HG02938 (cell line): ENCODE data around the gene TRPM3.

Experiments used
- ATAC-seq: cut with Tn5 transposase; IDR thresholded peaks from one replicate; pipeline ENCODE4 v1.9.1; 2021; ENCODE audit warnings: mild to moderate bottlenecking, moderate library complexity; ENCODE audit not compliant: unreplicated experiment

The TRPM3 gene

DNA sequence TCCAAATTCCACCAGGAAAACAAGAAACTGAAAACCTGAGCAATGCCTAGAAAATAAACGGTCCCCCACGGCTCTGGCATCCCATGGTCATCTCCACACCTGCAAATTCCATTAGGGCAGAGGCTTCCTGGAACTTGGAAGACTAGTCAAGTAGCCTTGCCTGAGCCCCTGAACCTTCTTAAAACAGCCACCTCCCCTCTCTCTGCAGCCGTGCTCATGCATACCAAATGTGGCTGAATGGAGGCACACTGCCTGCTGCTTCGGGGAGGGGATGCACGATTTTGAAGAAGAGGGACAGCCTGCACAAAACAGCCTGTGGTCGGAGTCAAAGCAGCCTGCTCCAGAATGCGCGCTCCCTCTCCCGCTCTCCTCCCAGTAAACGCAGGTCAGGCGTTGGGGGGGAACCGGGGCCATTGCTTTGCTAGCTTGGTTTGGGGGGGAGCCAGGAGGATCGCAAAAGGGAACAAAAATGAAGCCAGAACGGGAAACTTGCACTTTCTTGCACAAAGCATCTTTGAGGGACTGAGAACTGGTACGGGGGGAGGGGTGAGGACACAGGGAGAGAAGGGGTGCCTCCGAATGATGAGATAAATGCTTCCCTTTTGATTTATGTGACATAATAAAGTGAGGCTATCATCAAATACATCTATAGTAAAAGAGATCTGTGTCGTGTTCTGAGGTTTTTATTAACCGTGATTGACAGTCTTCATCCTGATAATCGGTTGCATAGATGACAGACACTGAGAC is at the start of gene TRPM3:
Gene TRPM3, minus strand, starts transcription at position 347 of the 747 bp plus-strand sequence. Its CDS starts 267 bp downstream, at position 80.
- no peak for ATAC-seq

DNA sequence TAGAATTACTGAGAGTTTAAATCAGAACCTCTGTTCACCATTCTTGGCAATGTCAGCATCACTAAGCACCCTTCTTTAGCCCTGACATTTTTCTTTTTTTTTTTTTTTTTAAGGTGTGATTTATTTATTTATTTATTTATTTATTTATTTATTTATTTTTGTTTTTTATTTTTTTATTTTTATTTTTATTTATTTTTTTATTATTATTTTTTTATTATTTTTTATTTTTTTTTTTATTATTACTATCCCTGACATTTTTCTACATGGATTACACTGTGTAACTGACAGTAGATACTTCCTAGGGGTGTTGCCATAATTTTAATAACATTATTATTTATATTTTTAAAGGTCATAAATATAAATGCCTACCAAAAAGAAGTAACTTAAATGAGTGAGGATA is 47.0 kb upstream of the TRPM3 start:
- ATAC-seq: no peak

DNA sequence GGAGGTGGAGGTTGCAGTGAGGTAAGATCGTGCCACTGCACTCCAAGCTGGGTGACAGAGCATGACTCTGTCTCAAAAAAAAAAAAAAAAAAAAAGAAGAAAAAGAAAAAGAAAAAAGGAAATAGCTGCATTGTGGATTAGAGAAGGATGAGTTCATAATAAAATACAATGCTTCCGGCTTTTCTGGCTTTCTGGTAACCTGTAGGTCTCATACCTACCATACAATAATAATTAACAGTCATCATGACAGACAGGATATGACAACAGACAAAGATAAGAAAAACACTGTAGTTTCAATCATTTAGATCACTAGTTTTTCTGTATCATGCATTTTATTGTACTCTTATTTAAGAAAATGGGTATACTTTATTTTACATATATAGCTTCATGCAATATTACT is 40.7 kb upstream of the TRPM3 start:
- ATAC-seq: no peak

DNA sequence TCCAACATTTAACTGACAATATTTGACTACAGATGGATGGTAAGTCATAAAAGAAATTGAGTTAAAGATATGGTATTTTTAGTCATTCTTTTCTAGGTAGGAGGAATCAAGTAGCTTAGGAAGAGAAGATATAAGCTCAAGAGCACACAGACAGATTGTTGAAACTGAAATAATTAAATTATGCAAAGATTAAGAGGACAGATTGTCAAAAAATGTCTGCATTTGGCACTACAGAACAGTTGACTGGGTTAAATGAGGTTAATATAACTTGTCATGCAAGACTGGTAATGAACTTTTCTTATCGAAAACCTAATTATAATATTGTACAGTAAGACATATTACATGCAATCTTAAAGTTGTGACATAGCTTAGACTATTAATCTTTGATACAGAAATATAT is 36.3 kb upstream of the TRPM3 start:
- ATAC-seq: no peak

DNA sequence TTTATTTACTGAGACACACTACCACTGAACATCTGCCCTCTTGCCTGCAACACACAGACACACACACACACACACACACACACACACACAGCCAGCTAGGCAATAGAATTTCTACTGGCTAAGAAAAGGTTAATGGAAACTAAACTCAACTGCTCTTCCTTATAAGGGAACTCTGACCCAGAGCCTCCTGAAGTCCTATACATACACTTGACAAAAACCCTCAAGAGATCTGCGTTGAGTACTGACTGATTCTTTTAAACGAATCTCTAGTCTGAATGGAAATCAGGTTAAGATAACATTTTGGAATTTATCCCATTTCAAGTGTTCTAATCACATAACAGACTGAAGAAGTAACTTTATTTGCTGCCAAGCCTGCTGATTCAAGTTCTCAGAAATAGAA is 25.9 kb upstream of the TRPM3 start:
- ATAC-seq: no peak

DNA sequence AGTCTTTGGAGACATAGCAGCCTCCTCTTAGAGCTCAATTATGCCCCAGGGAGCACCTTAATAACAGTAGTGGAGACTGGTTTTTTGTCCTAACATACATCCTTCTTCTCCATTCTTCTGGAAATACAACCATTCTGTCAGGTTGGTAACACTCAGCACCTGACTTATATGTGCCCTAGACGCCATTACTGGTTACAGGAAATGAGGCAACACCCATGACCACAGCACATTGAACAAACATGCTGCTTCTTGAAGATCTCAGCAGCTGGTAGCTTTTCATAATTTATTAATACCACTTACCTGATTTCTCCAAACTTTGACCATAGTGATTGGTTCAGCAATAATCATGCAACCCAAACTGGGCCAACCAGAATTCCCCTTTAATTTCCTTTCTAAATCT is 25.1 kb upstream of the TRPM3 start:
- ATAC-seq: no peak

DNA sequence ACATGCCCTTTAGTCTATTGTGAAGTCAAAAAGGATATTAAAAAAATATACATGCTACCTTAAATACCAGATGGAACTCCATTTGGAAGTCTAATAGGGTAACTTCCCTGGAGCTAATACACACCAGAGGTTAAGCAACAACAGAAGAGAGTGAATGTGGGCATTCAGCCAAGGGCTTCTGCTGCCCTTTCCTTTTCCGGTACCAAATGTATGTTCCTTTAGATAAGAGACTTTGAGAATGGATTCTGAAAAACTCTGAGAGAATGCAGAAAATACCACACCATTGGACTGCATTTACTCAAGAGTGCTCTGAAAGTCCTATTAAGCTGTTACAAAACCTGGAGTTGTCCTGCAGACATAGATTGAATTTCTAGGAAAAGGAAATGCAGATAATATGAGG is 23.8 kb upstream of the TRPM3 start:
- no peak for ATAC-seq

DNA sequence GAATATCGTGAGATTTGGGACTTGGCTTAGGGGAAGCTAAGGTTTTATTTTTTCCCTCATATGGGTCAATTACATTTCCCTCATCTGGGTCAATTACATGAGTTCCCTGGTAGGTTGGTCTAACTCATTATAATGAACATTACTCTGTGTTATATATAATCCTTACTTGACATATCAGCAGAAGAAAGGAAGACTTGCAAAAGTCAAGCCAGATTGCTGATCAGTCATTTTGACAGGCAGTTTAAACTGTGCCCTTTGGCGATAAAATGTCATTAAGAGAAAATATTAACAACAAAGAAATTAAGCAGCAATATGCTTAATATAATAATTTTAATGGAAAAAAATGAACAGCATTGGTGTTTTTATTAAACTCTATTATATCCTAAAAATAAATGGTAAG is 23.1 kb upstream of the TRPM3 start:
- no peak for ATAC-seq

DNA sequence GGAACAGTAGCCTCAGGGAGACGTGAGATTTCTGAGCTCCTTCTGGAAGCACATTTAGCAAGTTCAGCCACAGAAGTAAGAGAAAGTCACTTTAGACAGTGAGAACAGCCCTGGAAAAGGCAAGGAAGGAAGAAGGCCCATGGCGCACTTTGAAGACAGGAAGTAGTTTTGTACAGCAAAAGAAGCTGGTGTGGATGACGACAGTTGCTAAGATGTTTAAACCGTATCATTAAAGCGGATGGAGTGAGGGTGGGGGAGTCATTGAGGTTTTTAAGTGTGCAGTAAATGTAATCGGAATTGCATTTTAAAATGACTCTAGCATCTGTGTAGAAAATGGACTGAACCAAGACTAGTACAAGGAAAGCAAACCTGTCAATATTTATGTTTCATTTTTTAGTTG is 15.3 kb upstream of the TRPM3 start:
- no peak for ATAC-seq

DNA sequence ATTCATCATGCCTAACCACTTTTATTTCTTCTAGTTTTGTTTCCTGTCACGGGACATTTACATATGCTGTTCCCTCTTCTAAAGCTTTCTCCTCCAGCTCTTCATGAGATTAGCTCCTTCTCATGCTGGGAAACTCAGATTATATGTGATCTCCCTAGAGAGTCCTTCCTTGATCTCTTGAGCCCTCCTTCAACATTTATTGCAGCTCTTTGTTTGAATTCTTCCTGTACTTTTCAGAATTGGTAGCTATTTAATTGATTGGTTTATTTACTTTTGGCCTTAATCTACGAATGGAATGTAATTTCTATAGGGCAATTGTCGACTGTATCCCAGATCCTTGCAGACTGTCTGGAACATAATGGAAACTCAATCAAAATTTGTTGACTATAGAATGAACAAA is 9.7 kb upstream of the TRPM3 start:
- no peak for ATAC-seq

DNA sequence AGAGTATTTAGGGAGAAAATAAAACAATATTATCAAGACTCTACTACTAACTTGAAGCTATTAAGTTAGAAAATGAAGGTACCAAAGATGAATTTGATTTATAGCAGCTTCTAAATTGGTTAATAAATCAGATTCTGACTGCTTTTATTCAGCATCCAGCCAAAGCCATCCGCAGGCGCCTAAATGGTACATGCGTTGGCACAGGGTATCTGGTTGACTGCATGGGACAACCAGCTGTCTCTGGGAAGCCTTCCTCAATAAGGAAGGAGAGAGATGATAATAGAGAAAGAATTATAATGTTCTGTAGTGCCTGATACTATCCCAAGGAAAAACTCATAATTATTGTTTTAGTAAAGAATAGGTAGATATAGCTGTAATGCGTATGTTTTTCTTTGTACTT is 9.1 kb upstream of the TRPM3 start:
- ATAC-seq: no peak

DNA sequence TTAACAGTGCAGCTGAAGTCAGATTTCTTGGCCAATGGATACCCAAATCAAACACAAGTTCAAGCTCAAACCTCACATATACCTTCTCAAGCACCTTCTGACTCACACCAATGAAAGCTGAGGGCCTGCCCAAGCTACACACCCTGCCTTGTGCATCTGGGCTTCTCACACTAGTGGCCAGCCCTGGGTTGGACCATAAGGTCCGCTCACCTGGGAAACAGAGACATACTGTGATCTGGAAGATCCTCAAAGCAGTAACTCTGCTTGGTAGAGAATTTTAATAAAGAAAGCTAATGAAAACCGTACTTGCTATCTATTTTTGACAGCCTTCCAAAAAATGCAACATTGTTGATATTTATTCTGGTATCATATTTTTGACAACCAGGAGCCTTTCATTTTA is 7.4 kb upstream of the TRPM3 start:
- ATAC-seq: no peak

DNA sequence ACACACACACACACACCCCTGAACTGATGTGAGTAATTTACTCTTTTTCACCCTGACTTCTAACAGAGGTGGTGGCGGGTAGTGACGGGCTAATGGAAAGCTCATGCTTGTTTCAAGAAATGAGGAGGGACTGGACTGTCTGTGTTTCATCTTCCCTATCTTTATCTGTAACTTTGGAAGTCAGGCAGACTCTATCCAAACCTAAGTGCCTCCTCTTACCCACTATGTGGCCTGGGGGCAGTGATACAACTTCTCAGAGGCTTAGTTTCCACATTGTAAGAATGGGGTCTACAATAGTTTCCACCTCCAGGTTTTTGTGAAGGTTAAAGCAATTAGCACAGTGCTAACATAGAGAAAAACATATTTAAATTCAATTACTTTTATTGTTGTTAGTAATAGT is 5.9 kb upstream of the TRPM3 start:
- ATAC-seq: no peak

DNA sequence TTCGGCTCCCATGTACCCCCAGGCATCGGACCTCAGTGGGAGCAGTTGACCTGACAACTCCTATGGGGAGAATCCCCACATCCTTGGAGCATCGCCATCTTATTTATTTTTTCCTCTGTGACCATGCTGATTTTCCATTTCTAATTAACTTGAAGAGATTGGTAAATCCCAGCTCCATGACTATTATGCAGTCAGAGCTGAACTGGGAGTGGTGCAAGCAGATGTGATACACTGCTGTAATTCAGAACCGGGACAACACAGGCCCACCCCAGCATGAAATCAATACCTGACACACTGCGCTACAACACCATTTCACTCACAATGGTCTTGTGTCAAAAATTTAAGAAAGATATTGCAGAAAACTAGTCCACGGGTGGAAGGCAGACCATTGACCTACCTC is 1.0 kb upstream of the TRPM3 start:
- no peak for ATAC-seq

DNA sequence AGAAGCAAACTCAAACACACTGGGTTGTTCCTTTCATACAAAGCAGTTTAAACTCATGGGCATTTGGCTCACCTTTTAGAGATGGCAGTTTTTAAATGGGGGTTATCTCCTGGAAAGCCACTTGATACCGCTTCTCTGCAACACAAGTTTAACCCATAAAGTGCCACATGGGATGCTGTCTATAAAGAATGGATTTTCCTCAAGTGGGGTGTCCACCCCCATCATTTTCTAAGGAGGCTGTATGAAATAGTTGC is 528 bp upstream of the TRPM3 start:
- ATAC-seq: no peak

DNA sequence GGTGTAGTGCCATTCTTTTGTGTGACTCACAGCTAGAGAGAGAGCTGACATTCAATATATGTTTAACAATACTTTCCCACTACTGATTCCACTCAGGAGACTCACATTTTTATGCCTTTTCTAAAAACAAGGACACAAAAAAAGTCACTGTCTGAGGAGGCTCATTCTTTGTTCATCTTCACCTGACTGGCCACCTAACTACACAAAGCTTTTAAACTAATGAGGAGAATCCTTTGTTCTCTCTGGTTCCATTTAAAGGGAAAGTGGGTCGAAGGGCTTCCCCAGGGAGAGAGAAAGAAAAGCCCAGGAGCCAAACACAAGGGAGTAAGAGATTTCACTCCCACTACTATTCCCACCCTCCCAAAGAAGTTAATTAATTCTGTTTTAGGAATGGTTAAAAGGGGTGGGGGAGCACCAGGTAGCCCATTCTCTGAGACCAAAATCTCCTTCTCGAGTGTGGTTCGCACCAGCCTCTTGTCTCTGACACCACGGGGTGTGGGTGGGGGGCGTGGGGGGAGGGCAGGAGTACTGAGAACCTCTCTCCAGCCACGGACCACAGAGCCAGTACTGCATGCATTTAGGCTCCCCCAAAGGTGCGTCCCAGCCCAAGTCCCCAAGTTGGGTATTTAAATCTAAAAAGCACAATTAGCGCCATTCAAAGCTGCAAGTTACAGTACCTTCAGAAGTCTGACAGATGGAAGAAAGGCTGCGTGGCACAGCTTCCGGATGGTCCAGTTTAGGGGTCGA is 747 bp downstream of the TRPM3 start:
- ATAC-seq: no peak

DNA sequence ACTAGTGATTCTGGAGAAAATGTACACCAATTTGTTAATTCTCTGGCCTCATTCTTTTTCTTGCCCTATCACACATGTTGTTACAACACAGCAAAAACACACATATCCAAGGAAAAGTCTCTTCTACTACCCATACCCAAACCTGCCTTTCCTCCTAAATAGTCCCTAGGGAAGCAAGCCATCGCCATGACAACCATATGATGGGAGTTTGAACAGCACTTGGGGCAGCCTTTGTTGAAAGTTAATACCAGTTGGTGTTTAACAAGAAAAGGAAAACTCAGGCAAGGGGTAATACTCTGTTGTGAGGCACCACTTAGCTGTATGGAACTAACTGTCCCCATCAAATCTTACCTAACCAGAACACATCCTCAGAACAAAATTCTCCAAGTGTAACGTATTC is 1.7 kb downstream of the TRPM3 start:
- no peak for ATAC-seq

DNA sequence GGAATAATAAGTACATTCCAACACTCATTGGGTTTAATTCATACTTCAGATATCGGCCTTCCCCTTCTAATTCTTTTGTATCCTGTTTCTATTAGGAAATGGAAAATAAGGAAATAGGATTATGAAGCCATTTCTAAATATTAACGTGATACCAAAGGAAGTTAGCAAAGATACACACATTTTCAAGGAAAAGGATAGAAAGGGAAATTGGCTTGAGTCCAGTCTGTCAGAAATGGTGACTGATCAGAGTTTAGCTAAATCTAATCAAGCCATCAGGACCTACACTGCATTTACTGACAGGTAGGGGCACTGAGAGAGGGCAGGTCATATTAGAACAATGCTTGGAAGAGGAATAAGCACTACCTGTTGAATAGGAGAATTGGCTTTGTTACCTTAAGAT is 3.1 kb downstream of the TRPM3 start:
- no peak for ATAC-seq

DNA sequence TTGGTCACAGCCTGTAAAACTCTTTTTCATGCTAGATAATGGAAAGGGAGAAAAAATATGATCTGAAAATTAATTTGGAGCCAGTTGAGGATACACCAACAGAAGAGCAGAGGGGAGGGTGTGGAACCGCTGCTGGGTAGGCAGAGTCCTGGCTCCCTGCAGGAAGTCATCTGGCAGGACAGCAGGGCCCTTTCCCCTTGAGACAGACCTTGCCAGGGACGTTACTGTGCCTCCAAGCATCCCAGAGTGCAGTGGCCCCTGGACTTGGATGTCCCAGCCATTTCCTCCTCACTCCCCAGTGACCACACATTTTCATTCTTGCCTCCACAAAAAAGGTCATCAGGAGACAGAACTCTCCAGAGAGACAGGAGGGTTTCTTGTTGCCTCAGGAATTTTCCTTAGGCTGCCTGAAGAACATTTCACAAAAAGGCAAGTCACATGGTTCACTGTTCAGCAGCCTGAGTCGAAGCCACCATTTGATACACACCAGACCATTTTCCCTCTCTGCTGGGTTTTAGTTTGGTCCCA is 5.9 kb downstream of the TRPM3 start:
- ATAC-seq: no peak

DNA sequence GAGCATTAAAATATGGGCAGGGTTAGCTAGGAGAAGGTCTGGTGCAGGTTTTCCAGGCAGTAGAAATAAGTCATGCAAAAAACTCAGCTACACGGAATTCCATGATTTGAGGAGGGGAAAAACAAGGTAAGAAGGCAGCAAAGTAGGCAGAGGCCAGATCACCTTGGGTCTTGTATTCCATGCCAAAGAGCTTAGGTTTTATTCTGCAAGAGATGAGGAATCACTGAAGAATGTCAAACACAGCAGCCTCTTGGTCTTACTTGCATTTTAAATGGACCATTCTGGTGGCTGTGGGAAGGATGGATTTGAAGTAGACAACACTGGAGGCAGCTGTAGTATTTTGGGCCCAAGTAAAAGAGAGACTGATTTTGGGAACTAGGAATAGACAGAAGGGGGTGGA is 8.6 kb downstream of the TRPM3 start:
- no peak for ATAC-seq

DNA sequence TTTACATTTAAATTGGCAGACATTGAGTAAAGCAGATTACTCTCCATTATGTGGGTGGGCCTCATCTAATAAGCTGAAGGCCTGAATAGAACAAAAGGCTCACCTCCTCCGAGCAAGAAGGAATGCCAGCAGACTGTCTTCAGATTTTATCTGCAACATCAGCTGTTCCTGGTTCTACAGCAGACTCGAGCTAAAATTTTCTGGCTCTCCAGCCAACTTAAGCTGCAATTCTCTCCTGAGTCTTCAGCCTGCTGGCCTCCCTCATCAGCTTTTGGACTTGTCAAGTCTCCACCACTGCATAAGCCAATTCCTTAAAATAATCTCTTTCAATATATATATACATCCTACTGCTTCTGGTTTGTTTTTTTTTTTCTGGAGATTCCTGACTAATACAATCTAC is 12.5 kb downstream of the TRPM3 start:
- ATAC-seq: no peak

DNA sequence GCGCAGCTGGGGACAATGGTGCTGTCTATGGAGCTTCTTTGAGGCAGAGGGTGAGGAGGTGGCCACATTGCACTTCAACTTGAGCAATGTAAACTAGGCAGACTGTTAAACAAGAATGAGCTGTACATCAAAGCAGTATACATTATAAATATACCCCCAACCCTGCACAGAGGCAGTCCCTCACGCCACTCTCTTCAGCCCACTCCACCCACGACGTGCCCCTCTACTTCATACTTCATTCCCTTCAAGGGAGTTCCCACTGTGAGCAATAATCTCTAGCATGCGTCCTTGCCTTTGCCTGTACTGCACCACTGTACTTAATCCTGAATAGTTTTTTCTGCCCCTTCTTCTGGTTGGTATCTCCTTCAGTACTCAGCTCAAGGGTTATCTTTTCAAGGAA is 14.4 kb downstream of the TRPM3 start:
- ATAC-seq: no peak

DNA sequence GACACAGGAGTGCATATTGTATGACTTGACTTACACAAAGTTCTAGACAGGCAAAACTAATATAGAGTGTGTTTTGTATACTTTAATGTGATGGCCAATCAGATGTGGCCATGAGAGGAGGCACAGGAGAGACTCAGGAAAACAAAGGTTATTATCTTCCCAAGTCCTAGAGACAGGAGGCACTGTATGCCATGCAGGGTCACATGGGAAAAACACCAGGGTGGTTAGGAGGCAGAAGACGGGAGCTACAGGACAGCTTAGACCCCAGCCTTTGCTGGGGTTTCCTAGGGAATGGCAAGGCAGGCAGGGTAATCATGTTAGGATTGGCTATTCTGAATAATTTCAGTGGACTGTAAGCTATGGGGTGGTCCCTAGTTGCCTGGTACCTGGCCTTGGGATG is 16.2 kb downstream of the TRPM3 start:
- ATAC-seq: no peak
